Measurements from ENCODE around the gene LAPTM4A. TPM values are rescaled to one million over a fixed set of nuclear protein-coding genes. Genes with fewer than 3 reads are reported as not detected.
A peak's percentile ranks its signal among the peaks of the same experiment; 100 is the strongest.

The LAPTM4A gene
- total RNA-seq, 1 donor from 2014 or later, result 60.0 TPM

GRCh38 chr2:20065885-20066602, 14.6 kb upstream of the LAPTM4A start:
- peak; percentile 95 for DNase-seq (ENCODE audit: low read depth)
- TF ChIP-seq, protein P1, sequence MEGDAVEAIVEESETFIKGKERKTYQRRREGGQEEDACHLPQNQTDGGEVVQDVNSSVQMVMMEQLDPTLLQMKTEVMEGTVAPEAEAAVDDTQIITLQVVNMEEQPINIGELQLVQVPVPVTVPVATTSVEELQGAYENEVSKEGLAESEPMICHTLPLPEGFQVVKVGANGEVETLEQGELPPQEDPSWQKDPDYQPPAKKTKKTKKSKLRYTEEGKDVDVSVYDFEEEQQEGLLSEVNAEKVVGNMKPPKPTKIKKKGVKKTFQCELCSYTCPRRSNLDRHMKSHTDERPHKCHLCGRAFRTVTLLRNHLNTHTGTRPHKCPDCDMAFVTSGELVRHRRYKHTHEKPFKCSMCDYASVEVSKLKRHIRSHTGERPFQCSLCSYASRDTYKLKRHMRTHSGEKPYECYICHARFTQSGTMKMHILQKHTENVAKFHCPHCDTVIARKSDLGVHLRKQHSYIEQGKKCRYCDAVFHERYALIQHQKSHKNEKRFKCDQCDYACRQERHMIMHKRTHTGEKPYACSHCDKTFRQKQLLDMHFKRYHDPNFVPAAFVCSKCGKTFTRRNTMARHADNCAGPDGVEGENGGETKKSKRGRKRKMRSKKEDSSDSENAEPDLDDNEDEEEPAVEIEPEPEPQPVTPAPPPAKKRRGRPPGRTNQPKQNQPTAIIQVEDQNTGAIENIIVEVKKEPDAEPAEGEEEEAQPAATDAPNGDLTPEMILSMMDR (IDR thresholded peaks at IDR 0.05; ENCODE audit: insufficient read depth, low read length, severe bottlenecking), result no peak
- FAIRE-seq, result no peak
- Histone ChIP-seq H3K27me3 (ENCODE audit: control insufficient read depth, insufficient read depth, low read length) (no peaks in the 10 kb centered on the region), H3K36me3 (ENCODE audit: control insufficient read depth, insufficient read depth, low read length) (no peaks in the 10 kb centered on the region), H3K4me3 (ENCODE audit: low read depth, low read length) (no peak overlapping the region)

GRCh38 chr2:20064841-20065240, 13.4 kb upstream of the LAPTM4A start:
- DNase-seq (ENCODE audit: low read depth) (no peak), FAIRE-seq (no peak)
- no peaks in the 10 kb centered on the region for H3K27me3 ChIP-seq (ENCODE audit: control insufficient read depth, insufficient read depth, low read length)
- TF ChIP-seq, protein P1 (IDR thresholded peaks at IDR 0.05; ENCODE audit: insufficient read depth, low read length, severe bottlenecking), result no peak
- no peaks in the 10 kb centered on the region for H3K36me3 ChIP-seq (ENCODE audit: control insufficient read depth, insufficient read depth, low read length)
- H3K4me3 ChIP-seq (ENCODE audit: low read depth, low read length), result no peak overlapping the region

- DNase-seq (ENCODE audit: low read depth) (no peak), FAIRE-seq (no peak)
- no peak overlapping the region for H3K4me3 ChIP-seq (ENCODE audit: low read depth, low read length)
- H3K36me3 ChIP-seq (ENCODE audit: control insufficient read depth, insufficient read depth, low read length), result no peaks in the 10 kb centered on the region
- TF ChIP-seq, protein P1 (IDR thresholded peaks at IDR 0.05; ENCODE audit: insufficient read depth, low read length, severe bottlenecking), result no peak
- no peaks in the 10 kb centered on the region for H3K27me3 ChIP-seq (ENCODE audit: control insufficient read depth, insufficient read depth, low read length)
These were observed 13.0 kb upstream of the LAPTM4A start for GRCh38 chr2:20064421-20064820.

- H3K4me3 ChIP-seq (ENCODE audit: low read depth, low read length), result no peak overlapping the region
- TF ChIP-seq, protein P1 (IDR thresholded peaks at IDR 0.05; ENCODE audit: insufficient read depth, low read length, severe bottlenecking), result no peak
- DNase-seq (ENCODE audit: low read depth), result peak; percentile 29
- FAIRE-seq, result no peak
- H3K27me3 ChIP-seq (ENCODE audit: control insufficient read depth, insufficient read depth, low read length), result no peaks in the 10 kb centered on the region
- H3K36me3 ChIP-seq (ENCODE audit: control insufficient read depth, insufficient read depth, low read length), result no peaks in the 10 kb centered on the region
These were observed 11.5 kb upstream of the LAPTM4A start for GRCh38 chr2:20062615-20063545.

GRCh38 chr2:20061940-20062339, 10.5 kb upstream of the LAPTM4A start:
- Histone ChIP-seq H3K4me3 (ENCODE audit: low read depth, low read length) (no peak overlapping the region), H3K36me3 (ENCODE audit: control insufficient read depth, insufficient read depth, low read length) (no peaks in the 10 kb centered on the region), H3K27me3 (ENCODE audit: control insufficient read depth, insufficient read depth, low read length) (no peaks in the 10 kb centered on the region)
- DNase-seq (ENCODE audit: low read depth) (no peak), FAIRE-seq (no peak)
- TF ChIP-seq, protein P1 (IDR thresholded peaks at IDR 0.05; ENCODE audit: insufficient read depth, low read length, severe bottlenecking), result no peak
